GM21367 (cell line): Measurements from ENCODE around the gene ILK.

Experiments
- ATAC-seq: cut with Tn5 transposase; IDR thresholded peaks from one replicate; pipeline ENCODE4 v1.9.1; 2021; ENCODE audit not compliant: unreplicated experiment

ILK gene

GRCh38 chr11:6603287-6604080 lies at the start of gene ILK, which contains the start of gene RRP8:
Gene ILK, plus strand, starts transcription at chr11:6603774. Its CDS starts 498 bp downstream, at chr11:6604272.
Gene RRP8, minus strand, starts transcription at chr11:6603616. Its CDS starts 114 bp downstream, at chr11:6603502.
- peak; percentile 63 for ATAC-seq

- ATAC-seq = no peak
Measured at GRCh38 chr11:6554828-6555706, 48.5 kb upstream of the ILK start.

GRCh38 chr11:6556139-6556949 lies 47.2 kb upstream of the ILK start:
- ATAC-seq = no peak

- no peak for ATAC-seq
Measured at GRCh38 chr11:6557063-6557462, 46.5 kb upstream of the ILK start.

DNA sequence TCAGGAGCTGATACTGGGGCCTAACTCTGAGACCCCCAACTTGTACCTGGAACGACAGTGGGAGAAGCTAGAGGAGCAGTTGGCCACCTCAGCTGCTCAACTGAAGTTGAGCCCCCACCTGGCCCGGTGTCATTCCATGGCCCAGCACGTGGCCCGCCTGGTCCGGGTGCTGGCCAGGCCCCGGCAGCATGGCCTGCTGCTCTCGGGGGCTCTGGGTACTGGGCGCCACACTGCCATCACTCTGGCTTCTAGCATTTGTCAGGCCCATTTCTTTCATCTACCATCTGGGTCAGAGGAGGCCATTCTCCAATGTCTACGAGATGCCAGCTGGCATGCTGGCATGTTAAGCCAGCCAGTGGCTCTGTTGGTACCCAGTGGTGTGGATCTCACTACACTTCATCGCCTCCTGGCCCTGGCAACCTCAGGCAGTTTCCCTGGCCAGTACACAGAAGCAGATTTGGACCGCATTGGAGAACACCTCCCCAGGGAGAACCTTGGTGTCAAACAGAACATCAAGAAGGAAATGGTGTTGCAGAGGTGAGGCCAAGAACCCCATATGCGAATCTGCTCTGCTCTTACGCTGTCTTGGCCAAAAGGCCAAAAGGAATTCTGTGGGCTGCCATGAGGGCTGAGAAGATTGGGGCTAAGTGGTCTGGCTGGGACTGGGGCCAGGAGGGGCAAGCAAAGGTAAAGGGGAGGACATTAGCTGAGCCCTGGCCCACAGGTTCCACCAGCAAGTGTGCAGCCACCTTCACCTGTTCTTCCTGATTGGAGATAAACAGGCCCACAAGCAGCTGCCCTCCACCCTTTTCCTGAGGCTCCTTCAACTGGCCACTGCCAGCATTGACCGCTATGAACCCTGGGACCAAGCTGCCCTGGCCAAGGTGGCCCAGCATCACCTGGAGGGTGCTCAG lies 45.6 kb upstream of the ILK start:
- ATAC-seq = no peak

DNA sequence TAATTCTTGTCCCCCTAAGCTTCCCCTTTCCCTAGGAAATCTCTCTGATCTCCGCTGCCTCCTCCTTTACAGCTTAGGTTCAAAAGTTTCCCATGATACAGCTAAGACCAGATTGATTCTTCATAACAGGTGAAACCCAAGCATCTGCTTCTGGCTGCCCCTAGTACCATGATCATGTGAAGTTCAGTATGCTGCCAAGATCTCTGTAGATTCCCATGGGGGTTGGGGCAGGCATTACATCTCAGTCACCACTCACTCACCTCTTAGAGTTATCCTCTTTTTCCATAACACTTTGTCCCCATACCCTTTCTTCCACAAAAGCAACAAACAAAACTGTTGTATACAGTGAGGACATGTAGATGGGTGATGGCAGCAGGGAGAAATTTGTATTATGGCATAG lies 44.2 kb upstream of the ILK start:
- no peak for ATAC-seq

GRCh38 chr11:6561288-6561687 lies 42.3 kb upstream of the ILK start:
- ATAC-seq = no peak

- no peak for ATAC-seq
Measured at GRCh38 chr11:6563121-6563619, 40.4 kb upstream of the ILK start.

- no peak for ATAC-seq
Measured at GRCh38 chr11:6563667-6564066, 39.9 kb upstream of the ILK start.

- no peak for ATAC-seq
Measured at GRCh38 chr11:6565325-6565724, 38.2 kb upstream of the ILK start.

GRCh38 chr11:6565988-6566703 lies 37.4 kb upstream of the ILK start:
- no peak for ATAC-seq

DNA sequence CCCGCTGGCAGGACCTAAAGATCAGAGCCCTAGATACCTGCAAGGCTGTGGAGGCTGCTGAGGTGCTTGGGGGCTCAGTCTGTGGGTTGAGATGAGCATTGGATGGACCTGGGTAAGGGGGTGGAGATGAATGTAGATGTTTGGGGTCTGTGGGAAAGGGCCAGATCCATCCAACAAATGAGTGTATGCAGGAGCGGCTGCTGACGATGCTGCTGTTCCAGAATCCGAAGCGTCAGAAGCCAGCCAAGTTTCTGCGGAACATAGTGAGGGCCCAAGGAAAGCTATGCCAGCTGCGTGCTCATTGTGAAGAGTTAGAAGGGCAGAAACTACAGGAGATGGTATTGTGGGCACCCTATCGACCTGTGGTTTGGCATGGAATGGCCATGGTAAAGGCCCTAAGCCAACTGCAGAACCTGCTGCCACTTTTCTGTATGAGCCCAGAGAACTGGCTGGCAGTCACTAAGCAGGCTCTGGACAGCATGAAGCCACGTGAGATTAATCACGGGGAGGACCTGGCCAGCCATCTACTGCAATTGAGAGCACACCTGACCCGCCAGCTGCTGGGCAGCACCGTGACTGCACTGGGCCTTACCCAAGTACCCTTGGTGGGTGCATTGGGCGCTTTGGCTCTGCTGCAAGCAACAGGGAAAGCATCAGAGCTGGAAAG lies 36.7 kb upstream of the ILK start:
- ATAC-seq = no peak

GRCh38 chr11:6567371-6567745 lies 36.2 kb upstream of the ILK start:
- ATAC-seq = no peak

DNA sequence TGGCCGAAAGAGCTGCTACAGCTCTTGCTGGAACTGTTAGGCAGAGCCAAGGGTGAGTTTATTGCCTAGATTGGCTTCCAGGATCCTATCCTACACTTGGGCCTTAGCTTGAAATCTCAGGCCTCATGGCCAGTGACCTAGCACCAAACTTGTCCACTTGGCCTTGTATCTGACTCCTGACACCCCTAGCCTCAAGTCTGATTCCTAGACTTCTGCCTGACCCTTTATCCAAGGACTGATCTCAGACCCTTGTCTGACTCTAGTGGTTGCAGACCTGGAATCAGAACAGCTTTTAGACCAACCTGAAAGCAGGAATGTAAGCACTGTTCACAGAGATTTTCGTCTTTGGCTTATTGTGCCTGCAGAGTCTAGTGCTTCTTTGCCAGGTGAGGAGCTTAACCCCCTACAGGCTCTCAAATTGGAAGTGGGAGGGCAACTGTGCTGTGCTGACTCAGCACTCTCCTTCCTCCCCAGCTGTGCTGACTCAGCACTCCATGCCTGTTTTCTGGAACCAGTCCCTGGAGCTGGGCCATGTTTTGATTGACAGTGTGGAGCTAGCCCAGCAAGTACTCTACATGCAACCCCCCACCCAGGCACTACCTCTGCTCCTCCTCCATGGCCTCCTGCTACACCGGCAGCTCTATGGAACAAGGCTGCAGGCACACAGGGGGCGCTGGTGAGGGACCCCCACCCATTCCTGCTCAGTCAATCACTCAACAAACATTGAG lies 35.2 kb upstream of the ILK start:
- no peak for ATAC-seq

GRCh38 chr11:6569706-6570105 lies 33.9 kb upstream of the ILK start:
- no peak for ATAC-seq

DNA sequence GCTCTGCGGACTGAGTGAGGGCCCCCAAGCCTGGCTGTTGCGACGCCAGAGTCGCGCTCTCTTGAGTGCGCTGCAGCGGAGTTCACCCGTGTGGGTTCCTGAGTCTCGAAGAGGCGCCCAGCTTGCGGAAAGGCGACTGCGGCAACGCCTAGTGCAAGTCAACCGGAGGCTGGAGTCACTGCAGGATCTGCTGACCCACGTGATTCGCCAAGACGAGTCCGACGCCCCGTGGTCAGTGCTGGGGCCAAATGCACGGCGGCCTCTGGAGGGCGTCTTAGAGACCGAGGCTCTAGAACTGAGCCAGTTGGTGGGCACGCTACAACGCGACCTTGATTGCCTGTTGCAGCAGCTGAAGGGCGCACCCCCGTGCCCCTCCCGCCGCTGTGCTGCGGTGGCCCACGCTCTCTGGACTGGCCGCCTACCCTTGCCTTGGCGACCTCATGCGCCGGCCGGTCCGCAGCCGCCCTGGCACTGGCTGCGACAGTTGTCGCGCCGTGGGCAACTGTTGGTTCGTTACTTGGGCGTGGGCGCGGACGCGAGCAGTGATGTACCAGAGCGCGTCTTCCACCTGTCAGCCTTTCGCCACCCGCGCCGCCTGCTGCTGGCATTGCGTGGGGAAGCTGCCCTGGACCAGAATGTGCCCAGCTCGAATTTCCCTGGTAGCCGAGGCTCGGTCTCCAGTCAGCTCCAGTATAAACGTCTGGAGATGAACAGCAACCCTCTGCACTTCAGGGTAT lies 32.7 kb upstream of the ILK start:
- ATAC-seq = no peak

- ATAC-seq = no peak
Measured at GRCh38 chr11:6571434-6572008, 32.1 kb upstream of the ILK start.
